ENCODE results near the gene SORCS2. TPM values are rescaled to one million over a fixed set of nuclear protein-coding genes. Genes with fewer than 3 reads are reported as not detected.
A peak's percentile ranks its signal among the peaks of the same experiment; 100 is the strongest.

SORCS2 gene
- total RNA-seq, 3 donors from 2014 or later: 0.66 to 1.3 (median 0.80) TPM

DNA sequence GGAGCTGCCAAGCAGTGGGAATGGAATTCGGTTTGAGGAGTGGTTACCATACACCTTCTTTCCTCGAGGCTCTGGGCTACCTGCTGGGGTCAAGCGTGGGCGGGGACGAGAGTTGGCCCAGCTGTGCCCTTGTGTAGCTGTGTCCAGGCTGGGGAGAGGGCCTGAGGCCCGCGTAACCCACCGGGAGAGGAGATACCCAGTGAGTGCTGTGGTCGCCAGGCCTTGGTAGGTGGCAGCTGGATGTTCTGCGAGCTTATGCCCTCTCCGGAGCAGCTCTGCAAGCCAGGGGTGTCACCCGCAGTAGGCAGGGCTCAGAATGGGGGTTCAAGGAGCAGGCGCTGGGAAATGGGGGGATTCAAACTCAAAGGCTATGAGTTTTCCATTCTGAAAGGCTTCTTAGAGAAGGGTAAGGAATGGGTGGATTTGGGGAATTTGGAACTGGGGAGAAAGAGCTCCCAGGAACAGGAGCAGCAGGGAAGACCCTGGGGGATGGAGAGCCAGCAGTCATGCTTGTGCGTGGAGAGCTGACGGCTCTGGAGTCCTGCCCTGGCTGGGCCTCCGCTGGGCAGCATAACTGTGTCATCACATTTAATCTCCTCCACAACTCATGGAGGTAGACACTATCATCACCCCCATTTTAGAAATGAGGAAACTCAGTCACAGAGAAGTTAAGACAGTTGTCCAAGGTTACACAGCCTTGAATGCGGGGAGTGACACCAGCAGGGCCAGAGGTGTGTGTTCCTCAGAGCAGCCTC, 117.5 kb downstream of the SORCS2 start:
- Histone ChIP-seq H3K27ac (peak overlapping the region; percentile 5 to 12), H3K9me3 (no peaks in the 10 kb centered on the region), H3K4me1 (no peaks in the 10 kb centered on the region), H3K4me3 (no peak overlapping the region), H3K27me3 (peaks cover 0 to 16% of the 10 kb centered on the region in 2 donors), H3K36me3 (no peaks in the 10 kb centered on the region)
- TF ChIP-seq POLR2A (IDR thresholded peaks at IDR 0.05) (no peak), POLR2AphosphoS5 (IDR thresholded peaks at IDR 0.05) (no peak)
- TF ChIP-seq, protein P1, sequence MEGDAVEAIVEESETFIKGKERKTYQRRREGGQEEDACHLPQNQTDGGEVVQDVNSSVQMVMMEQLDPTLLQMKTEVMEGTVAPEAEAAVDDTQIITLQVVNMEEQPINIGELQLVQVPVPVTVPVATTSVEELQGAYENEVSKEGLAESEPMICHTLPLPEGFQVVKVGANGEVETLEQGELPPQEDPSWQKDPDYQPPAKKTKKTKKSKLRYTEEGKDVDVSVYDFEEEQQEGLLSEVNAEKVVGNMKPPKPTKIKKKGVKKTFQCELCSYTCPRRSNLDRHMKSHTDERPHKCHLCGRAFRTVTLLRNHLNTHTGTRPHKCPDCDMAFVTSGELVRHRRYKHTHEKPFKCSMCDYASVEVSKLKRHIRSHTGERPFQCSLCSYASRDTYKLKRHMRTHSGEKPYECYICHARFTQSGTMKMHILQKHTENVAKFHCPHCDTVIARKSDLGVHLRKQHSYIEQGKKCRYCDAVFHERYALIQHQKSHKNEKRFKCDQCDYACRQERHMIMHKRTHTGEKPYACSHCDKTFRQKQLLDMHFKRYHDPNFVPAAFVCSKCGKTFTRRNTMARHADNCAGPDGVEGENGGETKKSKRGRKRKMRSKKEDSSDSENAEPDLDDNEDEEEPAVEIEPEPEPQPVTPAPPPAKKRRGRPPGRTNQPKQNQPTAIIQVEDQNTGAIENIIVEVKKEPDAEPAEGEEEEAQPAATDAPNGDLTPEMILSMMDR (IDR thresholded peaks at IDR 0.05): no peak
- no peak for DNase-seq (ENCODE audit: low spot score in 2 of 2)
- intact Hi-C loops (cut with DNase I; ENCODE audit: low total_unique reads): no loop called here

DNA sequence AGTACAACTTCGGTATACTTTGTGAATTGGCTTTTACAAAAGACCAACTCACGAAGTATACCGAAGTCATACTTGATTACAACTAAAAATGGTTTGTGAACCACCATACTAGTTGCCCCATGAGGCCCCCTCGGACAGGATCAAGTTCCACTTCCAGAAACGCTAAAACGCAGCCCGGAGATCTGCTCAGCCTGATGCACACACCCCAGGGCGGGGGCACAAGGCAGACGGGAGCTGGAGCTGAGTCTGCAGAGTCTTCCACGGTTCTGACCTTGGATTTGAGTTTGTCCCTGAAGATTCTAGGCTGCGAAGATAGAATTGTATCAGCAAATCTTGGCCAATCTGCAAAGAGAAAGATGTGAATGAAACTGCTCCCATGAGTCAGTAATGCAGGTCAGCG, 118.1 kb downstream of the SORCS2 start:
- TF ChIP-seq POLR2A (IDR thresholded peaks at IDR 0.05) (no peak), POLR2AphosphoS5 (IDR thresholded peaks at IDR 0.05) (no peak)
- TF ChIP-seq, protein P1 (IDR thresholded peaks at IDR 0.05): no peak
- no peak overlapping the region for H3K27ac ChIP-seq
- no peaks in the 10 kb centered on the region for H3K9me3 ChIP-seq
- intact Hi-C loops (cut with DNase I; ENCODE audit: low total_unique reads): no loop called here
- no peaks in the 10 kb centered on the region for H3K4me1 ChIP-seq
- no peak overlapping the region for H3K4me3 ChIP-seq
- DNase-seq (ENCODE audit: low spot score in 2 of 2): no peak
- H3K27me3 ChIP-seq: peaks cover 0 to 13% of the 10 kb centered on the region in 2 donors
- H3K36me3 ChIP-seq: no peaks in the 10 kb centered on the region

DNA sequence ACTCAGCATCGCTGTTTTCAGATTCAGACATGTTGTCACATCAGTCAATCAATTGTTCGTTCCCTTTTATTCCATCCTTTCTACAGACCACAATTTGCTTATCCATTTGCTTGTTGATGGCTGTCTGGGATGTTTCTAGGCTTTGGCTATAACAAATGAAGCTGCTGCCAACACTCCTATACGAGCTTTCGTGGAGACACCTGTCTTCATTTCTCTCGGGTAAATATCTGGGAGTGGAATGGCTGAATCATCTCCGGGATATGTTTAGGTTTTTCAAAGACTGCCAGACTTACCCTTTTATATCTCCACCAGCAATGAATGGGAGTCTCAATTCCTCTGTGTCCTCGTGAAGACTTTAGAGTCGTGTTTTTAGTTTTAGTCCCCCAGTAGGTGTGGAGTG, 118.9 kb downstream of the SORCS2 start:
- Histone ChIP-seq H3K4me3 (no peak overlapping the region), H3K27ac (no peak overlapping the region), H3K9me3 (no peaks in the 10 kb centered on the region), H3K4me1 (no peaks in the 10 kb centered on the region), H3K27me3 (peaks cover 0 to 6% of the 10 kb centered on the region in 2 donors), H3K36me3 (no peaks in the 10 kb centered on the region)
- DNase-seq (ENCODE audit: low spot score in 2 of 2): no peak
- TF ChIP-seq POLR2AphosphoS5 (IDR thresholded peaks at IDR 0.05) (no peak), POLR2A (IDR thresholded peaks at IDR 0.05) (no peak)
- TF ChIP-seq, protein P1 (IDR thresholded peaks at IDR 0.05): no peak
- intact Hi-C loops (cut with DNase I; ENCODE audit: low total_unique reads): no loop called here

DNA sequence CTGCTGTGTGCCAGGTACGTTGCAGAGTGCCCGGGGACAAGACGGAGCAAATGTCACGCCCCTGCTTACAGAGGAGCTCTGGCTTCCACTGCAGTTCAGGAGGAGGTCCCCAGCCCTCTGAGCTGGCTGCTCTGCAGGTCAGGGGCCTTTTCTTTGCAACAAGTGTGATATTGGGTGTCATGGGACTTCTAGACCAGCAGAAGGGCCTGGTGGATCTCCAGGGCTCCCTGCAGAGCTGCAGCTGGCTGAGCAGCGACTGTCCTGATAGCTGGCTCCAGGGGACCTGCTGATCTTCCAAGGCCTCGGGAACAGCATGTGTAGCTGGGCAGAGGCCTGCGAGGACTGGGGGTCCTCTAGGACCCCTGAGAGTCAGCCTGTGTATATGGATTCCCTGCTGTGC, 120.4 kb downstream of the SORCS2 start:
- DNase-seq (ENCODE audit: low spot score in 2 of 2): no peak
- Histone ChIP-seq H3K4me3 (no peak overlapping the region), H3K36me3 (no peaks in the 10 kb centered on the region), H3K27me3 (no peaks in the 10 kb centered on the region), H3K4me1 (no peaks in the 10 kb centered on the region), H3K9me3 (no peaks in the 10 kb centered on the region), H3K27ac (no peak overlapping the region)
- TF ChIP-seq, protein P1 (IDR thresholded peaks at IDR 0.05): no peak
- intact Hi-C loops (cut with DNase I; ENCODE audit: low total_unique reads): no loop called here

DNA sequence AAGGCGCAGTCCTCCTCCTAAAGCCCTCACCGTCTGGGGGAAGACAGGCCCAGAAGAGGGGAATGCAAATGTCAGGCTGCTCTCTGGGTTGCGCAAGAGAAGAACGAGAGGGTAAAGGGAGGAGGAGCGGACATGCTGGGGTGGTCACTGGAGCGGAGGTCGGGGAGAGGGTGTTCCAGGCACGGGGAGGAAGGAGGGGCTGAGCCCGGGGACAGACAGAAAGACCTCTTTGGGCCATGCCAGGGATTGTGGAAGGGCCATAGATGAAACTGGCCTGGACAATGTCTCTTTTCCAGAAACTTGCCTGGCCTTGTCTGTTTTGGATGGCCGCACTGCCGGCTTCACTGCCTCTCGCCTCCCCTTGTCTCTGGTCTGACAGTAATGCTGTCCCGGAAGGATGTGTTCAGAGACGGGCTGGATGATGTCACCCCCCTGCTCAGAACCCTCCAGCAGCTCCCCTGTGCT, 121.0 kb downstream of the SORCS2 start:
- Histone ChIP-seq H3K9me3 (peaks cover 4 to 7% of the 10 kb centered on the region in 2 donors), H3K4me1 (no peaks in the 10 kb centered on the region), H3K27me3 (no peaks in the 10 kb centered on the region), H3K4me3 (no peak overlapping the region), H3K36me3 (no peaks in the 10 kb centered on the region), H3K27ac (peak overlapping the region in 1 of 2 donors; percentile 43)
- intact Hi-C loops (cut with DNase I; ENCODE audit: low total_unique reads): no loop called here
- TF ChIP-seq POLR2A (IDR thresholded peaks at IDR 0.05) (no peak), POLR2AphosphoS5 (IDR thresholded peaks at IDR 0.05) (no peak)
- TF ChIP-seq, protein P1 (IDR thresholded peaks at IDR 0.05): no peak
- DNase-seq (ENCODE audit: low spot score in 2 of 2): peak in 1 of 2 donors; percentile 64

Data from breast epithelium (tissue), 4 donors.